ENCODE measurements around the gene YY1. TPM values are rescaled to one million over a fixed set of nuclear protein-coding genes. Genes with fewer than 3 reads are reported as not detected.
"Not testable (repeated sequence)": the region's sequence is repeated elsewhere in the genome, so short reads cannot be mapped to it uniquely, and the experiment has no call there.

The YY1 gene
- polyA plus RNA-seq, 3 donors = 13.3 to 35.2 (median 15.7) TPM

DNA sequence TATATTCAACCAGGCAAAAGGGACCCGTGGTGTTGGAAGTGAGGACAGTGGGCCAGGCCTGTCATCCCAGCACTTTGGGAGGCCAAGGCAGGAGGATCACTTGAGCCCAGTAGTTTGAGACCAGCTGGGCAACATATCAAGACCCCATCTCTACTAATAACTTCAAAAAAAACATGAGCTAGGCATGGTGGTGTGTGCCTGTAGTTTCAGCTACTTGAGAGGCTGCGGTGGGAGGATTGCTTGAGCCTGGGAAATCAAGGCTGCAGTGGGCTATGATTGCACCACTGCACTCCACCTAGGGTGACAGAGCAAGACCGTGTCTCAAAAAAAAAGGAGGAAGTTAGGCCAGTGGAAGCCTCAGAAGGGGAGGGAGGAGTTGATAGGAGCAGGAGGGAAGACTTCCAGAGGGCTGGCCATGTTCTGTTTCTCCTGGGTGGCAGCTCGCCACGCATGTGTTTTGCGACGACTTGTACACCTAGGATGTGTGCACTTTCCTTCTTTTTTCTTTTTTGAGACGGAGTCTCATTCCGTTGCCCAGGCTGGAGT is 57.2 kb downstream of the YY1 start:
- H3K27me3 Mint-ChIP-seq (ENCODE audit: low read depth in 3 of 3) = peaks cover 0 to 4% (median 1%) of the 10 kb centered on the region in 3 donors
- Histone ChIP-seq H3K4me2 (replicated peaks; ENCODE audit: extremely low read depth, low read length, poor library complexity, severe bottlenecking) (peak overlapping the region; percentile 11), H3K27ac (ENCODE audit: low read depth in 1 of 2, low read length in 2 of 2) (peak overlapping the region; percentile 82 to 83), H2AFZ (ENCODE audit: insufficient read depth, low read depth, low read length, poor library complexity, severe bottlenecking) (no peak overlapping the region), H3K9me3 (replicated peaks in 1 of 2; ENCODE audit: control insufficient read depth in 1 of 2, insufficient read depth in 1 of 2, low read length in 2 of 2) (no peaks in the 10 kb centered on the region), H3K4me1 (ENCODE audit: control insufficient read depth in 1 of 2, insufficient read depth in 2 of 2, low read length in 2 of 2) (peaks cover 34 to 37% of the 10 kb centered on the region in 2 donors), H3K4me3 (replicated peaks in 1 of 3; ENCODE audit: low read depth in 2 of 3, low read length in 3 of 3) (peak overlapping the region in 1 of 3 experiments; percentile 50), H3K36me3 (replicated peaks in 1 of 2; ENCODE audit: control insufficient read depth in 1 of 2, insufficient read depth in 2 of 2, low read length in 2 of 2) (peaks cover 8 to 17% of the 10 kb centered on the region in 2 donors), H3K79me2 (ENCODE audit: insufficient read depth, low read length) (no peaks in the 10 kb centered on the region), H3K9ac (ENCODE audit: insufficient read depth, low read length, poor library complexity, severe bottlenecking) (no peak overlapping the region), H3K27me3 (ENCODE audit: control insufficient read depth in 2 of 2, insufficient read depth in 2 of 2, low read length in 2 of 2) (no peaks in the 10 kb centered on the region), H4K20me1 (ENCODE audit: insufficient read depth, low read length) (no peaks in the 10 kb centered on the region)
- peaks cover 26 to 37% of the 10 kb centered on the region in 2 donors for H3K36me3 Mint-ChIP-seq
- intact Hi-C loops (cut with micrococcal nuclease) = no loop called here
- no peaks in the 10 kb centered on the region for H3K9me3 Mint-ChIP-seq
- peak overlapping the region; percentile 85 to 97 (median 93) for H3K27ac Mint-ChIP-seq
- H3K4me3 Mint-ChIP-seq = peak overlapping the region; percentile 34 to 81
- TF ChIP-seq, protein P1, sequence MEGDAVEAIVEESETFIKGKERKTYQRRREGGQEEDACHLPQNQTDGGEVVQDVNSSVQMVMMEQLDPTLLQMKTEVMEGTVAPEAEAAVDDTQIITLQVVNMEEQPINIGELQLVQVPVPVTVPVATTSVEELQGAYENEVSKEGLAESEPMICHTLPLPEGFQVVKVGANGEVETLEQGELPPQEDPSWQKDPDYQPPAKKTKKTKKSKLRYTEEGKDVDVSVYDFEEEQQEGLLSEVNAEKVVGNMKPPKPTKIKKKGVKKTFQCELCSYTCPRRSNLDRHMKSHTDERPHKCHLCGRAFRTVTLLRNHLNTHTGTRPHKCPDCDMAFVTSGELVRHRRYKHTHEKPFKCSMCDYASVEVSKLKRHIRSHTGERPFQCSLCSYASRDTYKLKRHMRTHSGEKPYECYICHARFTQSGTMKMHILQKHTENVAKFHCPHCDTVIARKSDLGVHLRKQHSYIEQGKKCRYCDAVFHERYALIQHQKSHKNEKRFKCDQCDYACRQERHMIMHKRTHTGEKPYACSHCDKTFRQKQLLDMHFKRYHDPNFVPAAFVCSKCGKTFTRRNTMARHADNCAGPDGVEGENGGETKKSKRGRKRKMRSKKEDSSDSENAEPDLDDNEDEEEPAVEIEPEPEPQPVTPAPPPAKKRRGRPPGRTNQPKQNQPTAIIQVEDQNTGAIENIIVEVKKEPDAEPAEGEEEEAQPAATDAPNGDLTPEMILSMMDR (IDR thresholded peaks at IDR 0.05) = no peak
- H3K4me1 Mint-ChIP-seq = peaks cover 36% of the 10 kb centered on the region
- DNase-seq = peak; percentile 70 to 85 (median 76)
- WGBS (ENCODE audit: insufficient coverage) = 28% methylated on average over 6 of the region's 9 CpGs

DNA sequence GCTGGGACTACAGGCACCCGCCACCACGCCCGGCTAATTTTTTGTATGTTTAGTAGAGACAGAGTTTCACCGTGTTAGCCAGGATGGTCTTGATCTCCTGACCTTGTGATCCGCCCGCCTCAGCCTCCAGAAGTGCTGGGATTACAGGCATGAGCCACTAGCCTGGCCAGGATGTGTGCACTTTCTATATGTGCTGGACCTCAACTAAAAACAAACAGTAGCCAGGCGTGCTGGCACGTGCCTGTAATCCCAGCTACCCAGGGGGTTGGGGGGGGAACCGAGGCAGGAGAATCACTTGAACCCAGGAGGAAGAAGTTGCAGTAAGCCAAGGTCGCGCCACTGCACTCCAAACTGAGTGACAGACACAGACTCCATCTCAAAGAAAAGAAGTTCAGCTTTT is 57.8 kb downstream of the YY1 start:
- H3K27me3 ChIP-seq (ENCODE audit: control insufficient read depth in 2 of 2, insufficient read depth in 2 of 2, low read length in 2 of 2); H2AFZ ChIP-seq (ENCODE audit: insufficient read depth, low read depth, low read length, poor library complexity, severe bottlenecking); DNase-seq; H3K9me3 ChIP-seq (replicated peaks in 1 of 2; ENCODE audit: control insufficient read depth in 1 of 2, insufficient read depth in 1 of 2, low read length in 2 of 2); H3K27me3 Mint-ChIP-seq (ENCODE audit: low read depth in 3 of 3); H4K20me1 ChIP-seq (ENCODE audit: insufficient read depth, low read length); H3K79me2 ChIP-seq (ENCODE audit: insufficient read depth, low read length); H3K9me3 Mint-ChIP-seq; intact Hi-C loops (cut with micrococcal nuclease): not testable (repeated sequence)
- WGBS (ENCODE audit: insufficient coverage) = 78% methylated on average over 8 of the region's 11 CpGs
- H3K4me1 Mint-ChIP-seq = peaks cover 35% of the 10 kb centered on the region
- H3K36me3 Mint-ChIP-seq = peaks cover 22 to 32% of the 10 kb centered on the region in 2 donors
- H3K4me3 ChIP-seq (replicated peaks in 1 of 3; ENCODE audit: low read depth in 2 of 3, low read length in 3 of 3) = peak overlapping the region in 1 of 3 experiments; percentile 50
- peak overlapping the region; percentile 50 for H3K9ac ChIP-seq (ENCODE audit: insufficient read depth, low read length, poor library complexity, severe bottlenecking)
- H3K27ac Mint-ChIP-seq = peak overlapping the region; percentile 91 to 97 (median 94)
- peak overlapping the region; percentile 82 to 83 for H3K27ac ChIP-seq (ENCODE audit: low read depth in 1 of 2, low read length in 2 of 2)
- H3K4me1 ChIP-seq (ENCODE audit: control insufficient read depth in 1 of 2, insufficient read depth in 2 of 2, low read length in 2 of 2) = peaks cover 34 to 37% of the 10 kb centered on the region in 2 donors
- H3K36me3 ChIP-seq (replicated peaks in 1 of 2; ENCODE audit: control insufficient read depth in 1 of 2, insufficient read depth in 2 of 2, low read length in 2 of 2) = peaks cover 3 to 13% of the 10 kb centered on the region in 2 donors
- peak overlapping the region; percentile 34 to 81 for H3K4me3 Mint-ChIP-seq
- peak overlapping the region; percentile 68 for H3K4me2 ChIP-seq (replicated peaks; ENCODE audit: extremely low read depth, low read length, poor library complexity, severe bottlenecking)

Measured in CD14-positive monocyte (primary cell).